ENCODE data around the gene COBL.

Gene COBL

GRCh38 chr7:51325261-51325676, 8.7 kb upstream of the COBL start:
- DNase-seq: no peak

GRCh38 chr7:51324206-51324898, 7.7 kb upstream of the COBL start:
- no peak for DNase-seq

GRCh38 chr7:51321961-51322515, 5.4 kb upstream of the COBL start:
- DNase-seq: no peak

- DNase-seq: no peak
Observed at GRCh38 chr7:51318886-51319579, 2.4 kb upstream of the COBL start.

DNA sequence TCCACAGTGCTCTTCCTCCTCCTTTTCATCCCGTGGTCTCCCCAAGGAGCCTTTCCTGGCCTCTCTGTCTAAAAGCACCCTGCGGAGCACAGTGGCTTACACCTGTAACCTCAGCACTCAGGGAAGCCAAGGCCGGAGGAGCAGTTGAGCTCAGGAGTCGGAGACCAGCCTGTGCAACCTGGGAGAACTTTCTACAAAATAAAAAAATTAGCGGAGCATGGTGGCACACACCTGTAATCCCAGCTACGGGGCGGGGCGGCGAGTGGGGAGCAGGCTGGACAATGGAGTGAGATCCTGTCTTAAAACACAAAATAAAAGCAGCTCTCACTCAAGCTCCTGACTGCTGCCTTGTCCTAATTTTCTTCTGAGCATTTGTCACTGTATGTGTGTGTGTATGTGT, 1.4 kb upstream of the COBL start:
- no peak for DNase-seq

GRCh38 chr7:51317582-51317910, 937 bp upstream of the COBL start:
- no peak for DNase-seq

DNA sequence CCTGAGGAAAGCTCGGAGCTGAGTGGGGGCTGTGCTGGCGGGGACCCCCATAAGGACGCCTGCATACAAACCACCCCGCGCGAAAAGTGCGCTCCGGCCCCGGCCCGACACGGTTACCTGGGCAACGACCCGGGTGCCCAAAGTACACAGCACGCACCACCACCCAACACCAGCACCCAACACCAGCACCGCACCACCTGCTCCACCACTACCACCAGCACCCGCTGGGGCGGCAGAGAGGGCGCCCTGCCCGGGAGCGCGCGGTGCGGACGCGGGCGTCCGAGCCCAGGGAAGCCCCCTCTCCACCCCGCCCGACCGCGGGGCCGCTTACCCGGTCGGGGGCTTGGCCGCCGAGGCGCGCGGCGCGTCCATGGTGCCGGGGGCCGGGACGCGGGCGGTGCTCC, 345 bp downstream of the COBL start:
- no peak for DNase-seq

DNA sequence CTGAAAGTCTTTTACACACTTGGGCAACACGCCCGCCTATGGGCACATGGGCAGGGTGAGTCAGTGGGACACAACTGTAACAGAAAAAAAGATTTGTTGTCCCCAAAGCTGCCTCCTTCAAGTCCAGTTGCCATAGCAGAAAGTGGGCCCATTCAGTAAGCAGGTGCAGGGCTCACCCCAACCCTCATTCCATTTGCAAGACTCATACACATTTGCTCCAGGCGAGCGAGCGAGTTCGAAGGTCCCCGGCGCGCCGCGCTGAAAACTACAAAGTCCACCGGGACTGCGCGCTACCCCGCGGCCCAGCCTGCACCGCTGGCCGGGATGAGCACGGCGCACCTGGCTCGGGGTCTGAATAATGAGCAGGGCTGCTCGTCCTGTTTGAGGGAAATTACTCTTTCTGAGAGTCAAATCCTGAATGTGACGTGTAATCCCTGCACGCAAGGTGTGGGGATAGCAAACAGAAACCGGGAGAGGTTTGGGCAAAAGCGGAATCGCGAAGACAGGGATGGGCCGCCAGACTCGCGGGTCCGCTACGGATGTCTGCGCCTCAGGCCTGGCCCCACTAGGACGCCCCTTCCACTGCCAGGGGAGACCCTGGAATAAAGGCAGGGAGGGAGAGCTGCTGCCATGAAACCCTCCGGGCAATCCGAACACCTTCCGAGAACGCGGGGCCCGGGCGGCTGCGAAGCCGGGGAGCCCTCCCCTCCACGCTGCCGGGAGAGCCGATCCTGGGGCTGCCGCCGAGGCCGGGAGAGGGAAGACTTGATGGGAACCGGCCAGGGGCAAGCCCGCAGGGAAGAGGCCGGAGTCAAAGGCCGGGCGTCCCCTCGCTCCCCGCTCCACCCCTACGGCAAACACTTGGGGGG, 982 bp downstream of the COBL start:
- no peak for DNase-seq

- DNase-seq: no peak
Observed at GRCh38 chr7:51314726-51315125, 1.9 kb downstream of the COBL start.

DNA sequence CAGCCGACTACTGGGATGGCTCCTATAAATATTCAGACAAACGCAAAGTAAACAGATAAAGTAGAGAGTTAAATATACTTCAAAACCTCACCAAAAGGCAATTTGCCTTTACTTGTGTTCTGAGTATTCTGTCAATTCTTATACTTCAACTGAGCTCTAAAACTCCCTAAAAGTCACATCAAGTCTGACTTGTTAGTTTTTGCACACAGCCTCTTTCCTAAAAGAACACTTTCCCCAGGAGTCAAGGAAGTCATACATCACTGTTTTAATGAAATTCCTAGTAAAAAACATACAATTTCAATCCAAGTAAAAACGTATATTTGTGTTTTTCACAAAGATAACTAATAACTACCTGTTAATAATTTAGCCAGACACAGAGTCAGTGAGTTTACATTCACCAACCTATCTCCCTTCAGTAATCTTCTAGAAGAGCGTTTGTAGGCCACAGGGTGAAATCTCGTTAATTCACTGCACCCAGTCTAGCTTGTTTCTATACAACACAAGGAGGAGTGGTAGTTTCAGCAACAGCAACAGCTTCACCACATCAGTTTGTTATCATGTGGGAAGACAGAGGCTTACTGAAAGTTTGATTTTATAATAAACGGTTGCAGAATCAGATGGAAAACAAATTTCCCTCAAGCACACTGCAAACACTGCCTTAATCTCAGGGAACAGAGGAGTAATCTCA, 2.7 kb downstream of the COBL start:
- no peak for DNase-seq

GRCh38 chr7:51312951-51313737, 3.5 kb downstream of the COBL start:
- no peak for DNase-seq

DNA sequence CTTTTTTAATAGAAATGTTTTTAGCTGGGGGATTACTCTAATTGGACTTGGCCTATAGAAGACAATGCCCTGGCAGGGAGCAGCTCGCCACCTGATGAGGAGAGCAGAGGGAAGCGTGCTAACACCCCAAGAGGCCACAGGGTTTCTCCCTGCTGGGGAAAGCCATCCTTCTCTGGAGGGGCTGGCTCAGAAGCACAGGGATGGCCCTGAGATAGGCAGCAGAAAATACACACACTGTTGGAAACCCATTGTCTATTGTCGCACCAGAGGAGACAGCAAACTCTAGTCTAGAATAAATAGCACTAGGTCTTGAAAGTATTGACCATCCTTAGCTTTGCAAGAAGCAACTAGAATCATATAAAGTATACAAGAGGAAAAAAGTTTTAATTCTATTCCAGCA, 5.4 kb downstream of the COBL start:
- no peak for DNase-seq

- DNase-seq: no peak
Observed at GRCh38 chr7:51310131-51310583, 6.5 kb downstream of the COBL start.

DNA sequence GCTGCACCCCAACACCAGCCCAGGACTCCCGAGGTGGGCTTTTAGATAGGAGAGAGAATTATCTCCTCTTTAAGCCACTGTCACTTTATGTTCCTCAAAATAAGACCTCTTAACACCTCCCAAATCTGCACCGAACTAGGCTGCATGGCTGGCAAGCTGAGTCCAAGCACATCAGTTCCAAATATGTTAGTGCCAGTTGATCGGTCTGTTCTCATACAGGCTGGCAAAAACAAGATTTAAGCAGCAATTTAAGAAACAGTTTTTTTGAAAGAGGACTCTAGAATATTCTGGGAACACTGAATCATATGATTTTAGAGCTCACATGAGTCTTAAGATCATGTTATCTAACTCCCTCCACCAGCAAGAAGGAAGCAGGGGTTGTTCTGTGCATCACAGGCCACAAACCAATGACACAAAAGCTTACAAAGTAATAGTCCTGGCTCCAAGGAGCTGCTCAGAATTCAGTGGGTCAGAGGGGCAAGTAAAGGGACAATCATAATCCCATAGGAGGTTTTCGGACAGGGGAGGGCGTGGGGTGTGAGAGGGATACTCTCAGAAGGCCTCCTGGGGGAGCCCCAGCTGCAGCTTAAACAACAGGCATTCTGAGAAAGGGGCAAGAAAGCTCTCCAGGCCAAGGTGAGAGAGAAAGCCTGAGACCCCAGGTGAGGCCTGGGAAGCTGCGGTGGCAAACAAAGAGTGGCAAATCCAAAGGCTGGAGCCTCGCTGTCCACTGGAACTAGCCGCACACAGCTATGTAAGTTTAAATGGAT, 7.1 kb downstream of the COBL start:
- DNase-seq: no peak

DNA sequence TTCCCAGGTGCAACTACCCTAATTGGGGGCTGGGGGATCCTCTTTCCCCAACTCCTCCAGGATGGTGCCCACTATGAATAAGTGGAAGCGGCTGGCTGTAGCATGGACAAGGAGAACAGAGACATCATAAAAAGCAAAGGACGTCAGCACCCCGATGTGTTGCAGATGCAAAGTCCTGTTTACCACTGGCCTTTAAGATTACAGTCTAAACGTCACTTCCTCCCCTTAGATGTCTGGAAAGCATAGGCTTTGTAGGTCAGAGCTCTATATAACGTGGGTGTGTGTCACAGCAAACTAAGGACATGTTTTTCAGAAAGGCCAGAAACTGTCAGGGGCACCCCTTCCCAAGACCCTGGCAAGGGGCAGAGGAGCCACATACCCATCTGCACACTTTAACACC, 7.9 kb downstream of the COBL start:
- no peak for DNase-seq

DNA sequence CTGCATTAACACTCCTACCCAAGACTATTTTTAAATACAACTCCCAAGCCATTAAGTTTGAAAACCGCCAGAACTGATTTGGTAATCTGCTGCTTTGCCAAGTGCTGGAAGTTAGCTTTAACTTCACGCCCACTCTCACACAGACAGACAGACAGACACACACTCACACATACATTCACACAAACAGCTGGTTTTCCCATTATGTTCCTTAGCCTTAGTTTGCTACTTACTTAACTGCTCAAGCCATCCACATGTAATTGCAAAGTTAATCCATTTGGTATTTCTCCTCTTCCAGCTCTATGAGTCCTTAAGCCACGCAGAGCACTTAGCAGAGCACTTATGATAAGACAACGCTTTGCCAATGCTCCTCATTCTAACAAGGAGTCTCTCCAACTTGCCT, 8.3 kb downstream of the COBL start:
- DNase-seq: no peak

DNA sequence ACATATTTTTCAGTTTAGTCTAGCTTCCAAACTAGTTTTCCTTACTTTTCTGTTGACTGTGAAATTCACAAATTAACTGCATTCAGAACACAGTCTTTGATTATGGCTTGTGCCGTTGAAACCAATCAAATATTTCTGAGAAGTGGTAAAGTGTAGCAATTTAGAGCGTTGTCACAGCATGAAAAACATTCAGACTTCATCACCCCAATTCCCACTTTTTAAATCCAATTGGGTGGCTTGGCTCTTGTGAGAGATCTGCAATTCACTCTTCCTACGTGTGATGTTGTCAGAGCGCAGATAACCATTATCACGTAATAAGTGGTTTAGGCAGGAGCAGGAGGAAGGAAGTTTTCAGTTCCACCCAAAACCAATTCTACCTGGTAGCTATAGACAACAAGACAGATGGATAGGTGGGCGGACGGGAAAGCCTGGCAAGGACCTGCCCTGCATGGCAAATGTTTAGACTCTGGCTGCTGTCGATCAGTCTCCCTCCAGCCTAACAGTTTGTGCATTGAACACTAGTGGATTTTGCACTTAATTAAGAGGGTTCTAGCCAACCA, 8.9 kb downstream of the COBL start:
- no peak for DNase-seq

DNA sequence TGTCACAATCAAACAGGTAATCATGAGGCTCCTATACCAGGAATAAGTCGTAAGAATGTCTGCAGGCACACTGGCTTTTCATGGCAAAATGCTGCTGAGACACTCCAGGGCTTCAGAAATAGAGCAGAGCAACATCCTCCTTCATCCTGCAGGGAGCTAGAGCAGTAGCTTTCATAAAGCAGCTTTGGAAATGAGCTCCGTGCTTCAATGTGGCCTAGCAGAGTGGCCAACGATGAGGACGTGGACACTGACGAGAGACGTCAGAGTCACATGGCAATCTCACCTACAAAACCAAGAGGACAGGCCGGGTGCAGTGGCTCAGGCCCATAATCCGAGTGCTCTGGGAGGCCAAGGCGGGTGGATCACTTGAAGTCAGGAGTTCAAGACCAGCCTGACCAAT, 9.8 kb downstream of the COBL start:
- DNase-seq: no peak

- no peak for DNase-seq
Observed at GRCh38 chr7:51304729-51305128, 11.9 kb downstream of the COBL start.

DNA sequence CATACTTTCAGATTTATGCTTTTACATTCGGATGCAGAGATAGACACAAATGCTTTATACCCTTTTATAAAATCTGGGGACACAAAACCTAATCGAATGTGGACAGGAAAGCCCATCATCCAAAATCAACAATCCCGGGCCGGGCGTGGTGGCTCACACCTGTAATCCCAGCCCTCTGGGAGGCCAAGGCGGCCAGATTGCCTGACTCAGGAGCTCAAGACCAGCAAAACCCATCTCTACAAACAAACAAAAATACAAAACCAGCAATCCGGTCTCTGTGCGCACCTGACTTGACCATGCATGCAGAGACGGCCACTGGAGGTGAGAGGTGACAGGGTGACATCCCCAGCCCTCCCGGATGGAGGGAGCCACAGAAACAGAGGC, 13.5 kb downstream of the COBL start:
- DNase-seq: no peak

DNA sequence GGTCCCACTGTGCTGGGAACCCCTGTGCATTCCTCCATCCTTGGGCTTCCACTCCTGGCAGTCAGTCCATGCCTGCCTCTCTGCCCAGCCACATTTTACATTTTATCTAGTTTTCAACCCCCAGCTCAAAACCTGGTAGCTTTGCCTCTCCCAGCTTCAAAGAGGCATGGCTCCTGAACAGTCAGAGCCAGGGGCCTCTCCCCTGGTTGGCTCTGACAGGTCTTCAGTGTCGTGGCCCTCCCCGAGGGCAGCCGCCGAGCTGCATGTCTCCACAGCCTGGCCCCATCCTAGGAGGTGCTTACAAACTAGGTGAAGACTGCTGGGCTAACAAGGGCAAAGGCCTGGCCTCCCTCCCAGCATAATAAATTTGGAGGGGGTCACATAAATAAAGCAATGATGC, 14.8 kb downstream of the COBL start:
- DNase-seq: no peak

Data from T1000 (cell line).